SK-N-SH treated with all-trans-retinoic acid at 6 μM for 48 hours (cell line): ENCODE data around the gene KLF17.

ENCODE experiments used
- ATAC-seq: fragments of 200-7000 bp; cut with Tn5 transposase; 3 replicates; pipeline ENCODE4 v1.9.1; 2020; ENCODE audit warnings: mild to moderate bottlenecking, moderate library complexity
- BACH2 ChIP-seq: fragments of 250-450 bp; sonication (Bioruptor Pico); IDR thresholded peaks from 2 replicates; pipeline ENCODE4 v1.9.0; 2021; ENCODE audit warnings: mild to moderate bottlenecking, borderline replicate concordance
- CREB5 ChIP-seq: fragments of 250-450 bp; sonication (Bioruptor Pico); IDR thresholded peaks from 2 replicates; pipeline ENCODE4 v1.5.1; 2020; ENCODE audit warnings: low read depth, mild to moderate bottlenecking, moderate library complexity
- CSRNP3 ChIP-seq: fragments of 250-450 bp; sonication (Bioruptor Pico); IDR thresholded peaks from 2 replicates; pipeline ENCODE4 v1.5.1; 2021; ENCODE audit warnings: mild to moderate bottlenecking, moderate library complexity
- ESRRG ChIP-seq: fragments of 250-450 bp; sonication (Bioruptor Pico); IDR thresholded peaks from 2 replicates; pipeline ENCODE4 v1.6.1; 2021; ENCODE audit warnings: mild to moderate bottlenecking
- GLIS3 ChIP-seq: fragments of 250-450 bp; sonication (Bioruptor Pico); IDR thresholded peaks from 2 replicates; pipeline ENCODE4 v1.5.0; 2020; ENCODE audit warnings: mild to moderate bottlenecking, moderate library complexity
- ISL1 ChIP-seq: fragments of 250-450 bp; sonication (Bioruptor Pico); IDR thresholded peaks from 2 replicates; pipeline ENCODE4 v2.1.2; 2022; ENCODE audit warnings: mild to moderate bottlenecking, moderate library complexity
- PATZ1 ChIP-seq: fragments of 250-450 bp; sonication (Bioruptor Pico); IDR thresholded peaks from 2 replicates; pipeline ENCODE4 v1.8.0; 2020; ENCODE audit warnings: mild to moderate bottlenecking, moderate library complexity, borderline replicate concordance
- POU6F1 ChIP-seq: fragments of 250-450 bp; sonication (Bioruptor Pico); IDR thresholded peaks from 2 replicates; pipeline ENCODE4 v1.8.0; 2021; ENCODE audit warnings: low read depth, mild to moderate bottlenecking, moderate library complexity, borderline replicate concordance
- PPARA ChIP-seq: fragments of 250-450 bp; sonication (Bioruptor Pico); IDR thresholded peaks from 2 replicates; pipeline ENCODE4 v1.5.0; 2020; ENCODE audit warnings: mild to moderate bottlenecking, borderline replicate concordance
- RARB ChIP-seq: fragments of 250-450 bp; sonication (Bioruptor Pico); IDR thresholded peaks from 2 replicates; pipeline ENCODE4 v1.8.0; 2021; ENCODE audit warnings: mild to moderate bottlenecking, moderate library complexity
- SNAI2 ChIP-seq: fragments of 250-450 bp; sonication (Bioruptor Pico); IDR thresholded peaks from 2 replicates; pipeline ENCODE4 v1.5.0; 2020; ENCODE audit warnings: mild to moderate bottlenecking, moderate library complexity
- TCF4 ChIP-seq: fragments of 250-450 bp; sonication (Bioruptor Pico); IDR thresholded peaks from 2 replicates; pipeline ENCODE4 v1.8.0; 2021; ENCODE audit warnings: mild to moderate bottlenecking, moderate library complexity, borderline replicate concordance
- TSHZ2 ChIP-seq: fragments of 250-450 bp; sonication (Bioruptor Pico); IDR thresholded peaks from 2 replicates; pipeline ENCODE4 v1.5.0; 2020; ENCODE audit warnings: mild to moderate bottlenecking, moderate library complexity
- ZC3H10 ChIP-seq: fragments of 250-450 bp; sonication (Bioruptor Pico); IDR thresholded peaks from 2 replicates; pipeline ENCODE4 v1.5.1; 2021; ENCODE audit warnings: mild to moderate bottlenecking, moderate library complexity
- ZFP3 ChIP-seq: fragments of 250-450 bp; sonication (Bioruptor Pico); IDR thresholded peaks from 2 replicates; pipeline ENCODE4 v1.5.0; 2020; ENCODE audit warnings: mild to moderate bottlenecking, moderate library complexity
- ZFP30 ChIP-seq: fragments of 450-650 bp; formaldehyde crosslinking; IDR thresholded peaks from 2 replicates; pipeline ENCODE4 v1.5.0; 2022; ENCODE audit warnings: mild to moderate bottlenecking, moderate library complexity
- ZNF565 ChIP-seq: fragments of 450-650 bp; formaldehyde crosslinking; conservative IDR thresholded peaks from 2 replicates; pipeline ENCODE4 v1.5.0; 2020; ENCODE audit warnings: low read depth, mild to moderate bottlenecking, moderate library complexity
- ZNF70 ChIP-seq: fragments of 450-650 bp; formaldehyde crosslinking; IDR thresholded peaks from 2 replicates; pipeline ENCODE4 v1.5.0; 2020; ENCODE audit warnings: mild to moderate bottlenecking, moderate library complexity
- ZNF8 ChIP-seq: fragments of 450-650 bp; formaldehyde crosslinking; IDR thresholded peaks from 2 replicates; pipeline ENCODE4 v1.5.0; 2020; ENCODE audit warnings: mild to moderate bottlenecking, moderate library complexity

Gene KLF17

GRCh38 chr1:44110916-44111315, 7.7 kb upstream of the KLF17 start:
- no peak for ATAC-seq
- TF ChIP-seq RARB (CRISPR knock-in tag) (no peak), ZFP3 (CRISPR knock-in tag) (no peak), TCF4 (no peak), ZNF8 (CRISPR knock-in tag) (no peak), ISL1 (CRISPR knock-in tag) (no peak), ZNF565 (CRISPR knock-in tag) (no peak), ESRRG (CRISPR knock-in tag) (no peak)
- TF ChIP-seq, all 23 proteins: peak for 0

GRCh38 chr1:44111861-44112260, 6.8 kb upstream of the KLF17 start:
- no peak for ATAC-seq
- no peak for TF ChIP-seq ZC3H10 (CRISPR knock-in tag)
- no peak for TF ChIP-seq BACH2 (CRISPR knock-in tag)
- no peak for TF ChIP-seq PATZ1 (CRISPR knock-in tag)
- TF ChIP-seq ZNF70 (CRISPR knock-in tag) = no peak
- no peak for TF ChIP-seq TSHZ2
- no peak for TF ChIP-seq ZNF8 (CRISPR knock-in tag)
- no peak for TF ChIP-seq PPARA
- no peak for TF ChIP-seq GLIS3
- TF ChIP-seq ZFP3 (CRISPR knock-in tag) = no peak
- TF ChIP-seq RARB (CRISPR knock-in tag) = no peak
- TF ChIP-seq CSRNP3 (CRISPR knock-in tag) = no peak
- no peak for TF ChIP-seq SNAI2 (CRISPR knock-in tag)
- TF ChIP-seq POU6F1 (CRISPR knock-in tag) = no peak

- no peak for ATAC-seq
- TF ChIP-seq ZFP3 (CRISPR knock-in tag) (no peak), GLIS3 (no peak), POU6F1 (CRISPR knock-in tag) (no peak), CREB5 (no peak), ESRRG (CRISPR knock-in tag) (no peak), ZFP30 (no peak), ISL1 (CRISPR knock-in tag) (no peak), TSHZ2 (no peak), BACH2 (CRISPR knock-in tag) (no peak), SNAI2 (CRISPR knock-in tag) (no peak), PPARA (no peak)
Measured at GRCh38 chr1:44112486-44112885, 6.1 kb upstream of the KLF17 start.
